ENCODE results near the gene INTS1. TPM values are rescaled to one million over a fixed set of nuclear protein-coding genes. Genes with fewer than 3 reads are reported as not detected.

The INTS1 gene
- total RNA-seq, 1 donor = 66.2 TPM

- no peak for TF ChIP-seq CTCF (IDR thresholded peaks at IDR 0.05; ENCODE audit: extremely low read depth, low read depth, low read length)
- peaks cover 9% of the 10 kb centered on the region for H3K4me1 ChIP-seq (ENCODE audit: insufficient read depth, low read length)
- no peak overlapping the region for H2AFZ ChIP-seq (ENCODE audit: low read length)
- no peak overlapping the region for H3K4me2 ChIP-seq (ENCODE audit: insufficient read depth, low read length)
- no peak overlapping the region for H3K27ac ChIP-seq (ENCODE audit: low read depth, low read length)
- peaks cover 14% of the 10 kb centered on the region for H3K36me3 ChIP-seq (ENCODE audit: insufficient read depth, low read length)
- no peaks in the 10 kb centered on the region for H3K9me3 ChIP-seq (ENCODE audit: low read depth, low read length)
- no peak overlapping the region for H3K4me3 ChIP-seq (ENCODE audit: insufficient read depth, low read length)
- no peak for DNase-seq (ENCODE audit: insufficient read length, low spot score, missing footprints)
- H3K79me2 ChIP-seq (ENCODE audit: insufficient read depth, low read length) = peaks cover 24% of the 10 kb centered on the region
- no peaks in the 10 kb centered on the region for H3K27me3 ChIP-seq (ENCODE audit: insufficient read depth, low read length)
- H4K20me1 ChIP-seq (ENCODE audit: insufficient read depth, low read length) = no peaks in the 10 kb centered on the region
These were observed 38.9 kb upstream of the INTS1 start for GRCh38 chr7:1542841-1543747.

GRCh38 chr7:1542329-1542728, 38.1 kb upstream of the INTS1 start:
- TF ChIP-seq CTCF (IDR thresholded peaks at IDR 0.05; ENCODE audit: extremely low read depth, low read depth, low read length) = no peak
- no peak for DNase-seq (ENCODE audit: insufficient read length, low spot score, missing footprints)
- Histone ChIP-seq H3K27me3 (ENCODE audit: insufficient read depth, low read length) (no peaks in the 10 kb centered on the region), H3K36me3 (ENCODE audit: insufficient read depth, low read length) (peaks cover 14% of the 10 kb centered on the region), H3K79me2 (ENCODE audit: insufficient read depth, low read length) (peaks cover 31% of the 10 kb centered on the region), H4K20me1 (ENCODE audit: insufficient read depth, low read length) (no peaks in the 10 kb centered on the region), H3K4me2 (ENCODE audit: insufficient read depth, low read length) (no peak overlapping the region), H3K4me1 (ENCODE audit: insufficient read depth, low read length) (peaks cover 14% of the 10 kb centered on the region), H3K4me3 (ENCODE audit: insufficient read depth, low read length) (no peak overlapping the region), H3K9me3 (ENCODE audit: low read depth, low read length) (no peaks in the 10 kb centered on the region), H3K27ac (ENCODE audit: low read depth, low read length) (no peak overlapping the region), H2AFZ (ENCODE audit: low read length) (no peak overlapping the region)

GRCh38 chr7:1541431-1542162, 37.4 kb upstream of the INTS1 start:
- DNase-seq (ENCODE audit: insufficient read length, low spot score, missing footprints) = no peak
- Histone ChIP-seq H3K27ac (ENCODE audit: low read depth, low read length) (no peak overlapping the region), H3K9me3 (ENCODE audit: low read depth, low read length) (no peaks in the 10 kb centered on the region), H3K4me3 (ENCODE audit: insufficient read depth, low read length) (no peak overlapping the region), H3K4me2 (ENCODE audit: insufficient read depth, low read length) (no peak overlapping the region), H3K4me1 (ENCODE audit: insufficient read depth, low read length) (peaks cover 21% of the 10 kb centered on the region), H2AFZ (ENCODE audit: low read length) (no peak overlapping the region), H3K27me3 (ENCODE audit: insufficient read depth, low read length) (no peaks in the 10 kb centered on the region), H3K79me2 (ENCODE audit: insufficient read depth, low read length) (peaks cover 38% of the 10 kb centered on the region), H3K36me3 (ENCODE audit: insufficient read depth, low read length) (peaks cover 14% of the 10 kb centered on the region), H4K20me1 (ENCODE audit: insufficient read depth, low read length) (no peaks in the 10 kb centered on the region)
- no peak for TF ChIP-seq CTCF (IDR thresholded peaks at IDR 0.05; ENCODE audit: extremely low read depth, low read depth, low read length)

- H3K27me3 ChIP-seq (ENCODE audit: insufficient read depth, low read length) = no peaks in the 10 kb centered on the region
- no peaks in the 10 kb centered on the region for H4K20me1 ChIP-seq (ENCODE audit: insufficient read depth, low read length)
- TF ChIP-seq CTCF (IDR thresholded peaks at IDR 0.05; ENCODE audit: extremely low read depth, low read depth, low read length) = no peak
- H3K36me3 ChIP-seq (ENCODE audit: insufficient read depth, low read length) = peaks cover 14% of the 10 kb centered on the region
- H3K4me2 ChIP-seq (ENCODE audit: insufficient read depth, low read length) = no peak overlapping the region
- peaks cover 24% of the 10 kb centered on the region for H3K4me1 ChIP-seq (ENCODE audit: insufficient read depth, low read length)
- no peaks in the 10 kb centered on the region for H3K9me3 ChIP-seq (ENCODE audit: low read depth, low read length)
- H2AFZ ChIP-seq (ENCODE audit: low read length) = no peak overlapping the region
- H3K79me2 ChIP-seq (ENCODE audit: insufficient read depth, low read length) = peaks cover 46% of the 10 kb centered on the region
- no peak for DNase-seq (ENCODE audit: insufficient read length, low spot score, missing footprints)
- no peak overlapping the region for H3K27ac ChIP-seq (ENCODE audit: low read depth, low read length)
- no peak overlapping the region for H3K4me3 ChIP-seq (ENCODE audit: insufficient read depth, low read length)
These were observed 36.6 kb upstream of the INTS1 start for GRCh38 chr7:1540776-1541271.
